Measurements from ENCODE around the gene NCKAP1. TPM values are rescaled to one million over a fixed set of nuclear protein-coding genes. Genes with fewer than 3 reads are reported as not detected.

The NCKAP1 gene
- polyA plus RNA-seq, 1 of the 3 experiments (the other 2 are of a cell fraction), result 64.0 TPM

DNA sequence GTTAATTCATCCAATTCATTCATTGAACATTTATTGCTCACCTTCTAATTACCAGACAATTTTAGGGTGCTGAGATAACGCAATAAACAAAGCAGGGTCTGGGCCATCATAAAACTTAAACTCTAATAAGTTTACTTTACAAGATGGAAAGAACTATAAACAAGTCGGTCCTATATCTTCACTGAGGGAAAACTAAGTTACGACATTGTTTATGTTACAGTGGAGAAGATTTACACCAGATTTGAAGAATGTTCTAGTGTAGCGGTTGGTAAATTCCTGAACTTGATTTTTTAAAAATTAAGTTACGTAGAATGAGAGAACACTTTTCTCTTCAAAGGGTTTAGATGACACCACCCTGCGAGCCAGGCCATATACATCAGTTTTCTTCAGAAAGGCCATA is 151.2 kb downstream of the NCKAP1 start:
- WGBS (ENCODE audit: low lambda C conversion rate), result 76% methylated on average over 6 of the region's 6 CpGs
- Histone ChIP-seq H3K4me1 (ENCODE audit: control insufficient read depth in 1 of 2, insufficient read depth in 2 of 2, low read depth in 1 of 2, low read length in 1 of 2) (peaks cover 0 to 10% of the 10 kb centered on the region in 2 experiments; a peak in 1 of 4 replicates), H3K9me2 (no peaks in the 10 kb centered on the region), H2AFZ (ENCODE audit: low read depth) (no peak overlapping the region), H4K20me1 (ENCODE audit: insufficient read depth) (no peaks in the 10 kb centered on the region), H3K4me2 (no peak overlapping the region), H3K27ac (ENCODE audit: low read depth in 2 of 2, low read length in 1 of 2) (no peak overlapping the region), H3K36me3 (replicated peaks in 1 of 2; ENCODE audit: control insufficient read depth in 1 of 2, insufficient read depth in 2 of 2, low read length in 1 of 2) (no peaks in the 10 kb centered on the region), H3K79me2 (ENCODE audit: insufficient read depth) (no peaks in the 10 kb centered on the region), H3F3A (replicated peaks; ENCODE audit: insufficient read depth) (no peaks in the 10 kb centered on the region), H3K27me3 (ENCODE audit: insufficient read depth) (no peaks in the 10 kb centered on the region), H3K9ac (no peak overlapping the region), H3K9me3 (no peaks in the 10 kb centered on the region; the same call in 1 of the 2 replicates), H3K4me3 (ENCODE audit: low read depth in 2 of 2, low read length in 1 of 2) (no peak overlapping the region)
- no peak for DNase-seq
- TF ChIP-seq, protein P1, sequence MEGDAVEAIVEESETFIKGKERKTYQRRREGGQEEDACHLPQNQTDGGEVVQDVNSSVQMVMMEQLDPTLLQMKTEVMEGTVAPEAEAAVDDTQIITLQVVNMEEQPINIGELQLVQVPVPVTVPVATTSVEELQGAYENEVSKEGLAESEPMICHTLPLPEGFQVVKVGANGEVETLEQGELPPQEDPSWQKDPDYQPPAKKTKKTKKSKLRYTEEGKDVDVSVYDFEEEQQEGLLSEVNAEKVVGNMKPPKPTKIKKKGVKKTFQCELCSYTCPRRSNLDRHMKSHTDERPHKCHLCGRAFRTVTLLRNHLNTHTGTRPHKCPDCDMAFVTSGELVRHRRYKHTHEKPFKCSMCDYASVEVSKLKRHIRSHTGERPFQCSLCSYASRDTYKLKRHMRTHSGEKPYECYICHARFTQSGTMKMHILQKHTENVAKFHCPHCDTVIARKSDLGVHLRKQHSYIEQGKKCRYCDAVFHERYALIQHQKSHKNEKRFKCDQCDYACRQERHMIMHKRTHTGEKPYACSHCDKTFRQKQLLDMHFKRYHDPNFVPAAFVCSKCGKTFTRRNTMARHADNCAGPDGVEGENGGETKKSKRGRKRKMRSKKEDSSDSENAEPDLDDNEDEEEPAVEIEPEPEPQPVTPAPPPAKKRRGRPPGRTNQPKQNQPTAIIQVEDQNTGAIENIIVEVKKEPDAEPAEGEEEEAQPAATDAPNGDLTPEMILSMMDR (IDR thresholded peaks at IDR 0.05), result no peak
- TF ChIP-seq POLR2AphosphoS5 (IDR thresholded peaks at IDR 0.05; ENCODE audit: low read depth, low read length) (no peak), TEAD4 (IDR thresholded peaks at IDR 0.05; ENCODE audit: borderline replicate concordance, insufficient read depth) (no peak), EP300 (IDR thresholded peaks at IDR 0.05; ENCODE audit: borderline replicate concordance in 1 of 2, low read depth in 1 of 2, low read length in 1 of 2) (no peak), GATA2 (CRISPR knock-in tag; IDR thresholded peaks at IDR 0.05) (no peak), MXI1 (IDR thresholded peaks at IDR 0.05; ENCODE audit: low read depth, low read length) (no peak), TAF1 (IDR thresholded peaks at IDR 0.05; ENCODE audit: borderline replicate concordance, low read depth, low read length) (no peak), NRF1 (IDR thresholded peaks at IDR 0.05; ENCODE audit: low read depth, low read length) (no peak), YY1 (IDR thresholded peaks at IDR 0.05; ENCODE audit: low read depth) (no peak), RCOR1 (IDR thresholded peaks at IDR 0.05; ENCODE audit: low read length) (no peak), RFX5 (IDR thresholded peaks at IDR 0.05; ENCODE audit: low read length) (no peak), TCF12 (IDR thresholded peaks at IDR 0.05) (no peak)
- TF ChIP-seq, protein P2, sequence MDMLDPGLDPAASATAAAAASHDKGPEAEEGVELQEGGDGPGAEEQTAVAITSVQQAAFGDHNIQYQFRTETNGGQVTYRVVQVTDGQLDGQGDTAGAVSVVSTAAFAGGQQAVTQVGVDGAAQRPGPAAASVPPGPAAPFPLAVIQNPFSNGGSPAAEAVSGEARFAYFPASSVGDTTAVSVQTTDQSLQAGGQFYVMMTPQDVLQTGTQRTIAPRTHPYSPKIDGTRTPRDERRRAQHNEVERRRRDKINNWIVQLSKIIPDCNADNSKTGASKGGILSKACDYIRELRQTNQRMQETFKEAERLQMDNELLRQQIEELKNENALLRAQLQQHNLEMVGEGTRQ (IDR thresholded peaks at IDR 0.05; ENCODE audit: borderline replicate concordance, low read depth, low read length), result no peak
- CTCF ChIA-PET, result no interaction called here
- POLR2A ChIA-PET, result no interaction called here

DNA sequence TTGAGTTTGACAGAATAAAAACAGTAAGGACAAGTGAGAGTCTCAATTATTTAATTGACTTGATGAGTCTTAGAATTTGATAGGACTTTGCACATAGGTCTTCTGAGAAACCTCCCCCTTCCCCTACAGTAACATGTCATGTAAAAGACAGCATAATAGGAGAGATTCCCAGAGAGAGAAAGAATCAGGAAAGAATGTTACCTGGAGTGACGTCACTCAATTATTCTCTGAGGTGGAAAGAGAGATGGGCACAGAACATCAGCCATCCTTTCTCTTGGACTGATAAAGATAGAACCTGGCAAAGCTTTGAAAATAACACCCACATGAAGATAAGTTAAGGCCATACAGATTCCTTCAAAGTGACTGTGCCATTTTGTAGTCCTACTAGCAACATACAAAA is 152.5 kb downstream of the NCKAP1 start:
- POLR2A ChIA-PET, result no interaction called here
- Histone ChIP-seq H3K9me2 (no peaks in the 10 kb centered on the region), H3K4me3 (ENCODE audit: low read depth in 2 of 2, low read length in 1 of 2) (no peak overlapping the region), H3K9me3 (no peaks in the 10 kb centered on the region; the same call in 1 of the 2 replicates), H3K9ac (no peak overlapping the region), H3K27ac (ENCODE audit: low read depth in 2 of 2, low read length in 1 of 2) (no peak overlapping the region), H3K4me1 (ENCODE audit: control insufficient read depth in 1 of 2, insufficient read depth in 2 of 2, low read depth in 1 of 2, low read length in 1 of 2) (peaks cover 0 to 1% of the 10 kb centered on the region in 2 experiments; a peak in 1 of 4 replicates), H3K36me3 (replicated peaks in 1 of 2; ENCODE audit: control insufficient read depth in 1 of 2, insufficient read depth in 2 of 2, low read length in 1 of 2) (no peaks in the 10 kb centered on the region), H3K4me2 (no peak overlapping the region), H3K79me2 (ENCODE audit: insufficient read depth) (no peaks in the 10 kb centered on the region), H2AFZ (ENCODE audit: low read depth) (no peak overlapping the region), H4K20me1 (ENCODE audit: insufficient read depth) (no peaks in the 10 kb centered on the region), H3K27me3 (ENCODE audit: insufficient read depth) (no peaks in the 10 kb centered on the region), H3F3A (replicated peaks; ENCODE audit: insufficient read depth) (no peaks in the 10 kb centered on the region)
- no peak for DNase-seq
- 96% methylated on average over 1 of the region's 1 CpG for WGBS (ENCODE audit: low lambda C conversion rate)
- CTCF ChIA-PET, result no interaction called here
- TF ChIP-seq, protein P1 (IDR thresholded peaks at IDR 0.05), result no peak
- TF ChIP-seq EZH2phosphoT487 (IDR thresholded peaks at IDR 0.05; ENCODE audit: borderline replicate concordance, low read depth) (no peak), FOSL2 (IDR thresholded peaks at IDR 0.05; ENCODE audit: borderline replicate concordance, low read depth) (no peak), FOXM1 (IDR thresholded peaks at IDR 0.05; ENCODE audit: low read depth) (no peak), MEF2A (IDR thresholded peaks at IDR 0.05; ENCODE audit: borderline replicate concordance, low read depth) (no peak), RXRA (IDR thresholded peaks at IDR 0.05; ENCODE audit: borderline replicate concordance, low read depth) (no peak), CHD2 (IDR thresholded peaks at IDR 0.05; ENCODE audit: low read length, partially characterized antibody) (no peak)
- TF ChIP-seq, protein P3, sequence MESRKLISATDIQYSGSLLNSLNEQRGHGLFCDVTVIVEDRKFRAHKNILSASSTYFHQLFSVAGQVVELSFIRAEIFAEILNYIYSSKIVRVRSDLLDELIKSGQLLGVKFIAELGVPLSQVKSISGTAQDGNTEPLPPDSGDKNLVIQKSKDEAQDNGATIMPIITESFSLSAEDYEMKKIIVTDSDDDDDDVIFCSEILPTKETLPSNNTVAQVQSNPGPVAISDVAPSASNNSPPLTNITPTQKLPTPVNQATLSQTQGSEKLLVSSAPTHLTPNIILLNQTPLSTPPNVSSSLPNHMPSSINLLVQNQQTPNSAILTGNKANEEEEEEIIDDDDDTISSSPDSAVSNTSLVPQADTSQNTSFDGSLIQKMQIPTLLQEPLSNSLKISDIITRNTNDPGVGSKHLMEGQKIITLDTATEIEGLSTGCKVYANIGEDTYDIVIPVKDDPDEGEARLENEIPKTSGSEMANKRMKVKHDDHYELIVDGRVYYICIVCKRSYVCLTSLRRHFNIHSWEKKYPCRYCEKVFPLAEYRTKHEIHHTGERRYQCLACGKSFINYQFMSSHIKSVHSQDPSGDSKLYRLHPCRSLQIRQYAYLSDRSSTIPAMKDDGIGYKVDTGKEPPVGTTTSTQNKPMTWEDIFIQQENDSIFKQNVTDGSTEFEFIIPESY (IDR thresholded peaks at IDR 0.05; ENCODE audit: borderline replicate concordance, low read depth), result no peak
- TF ChIP-seq, protein P4, sequence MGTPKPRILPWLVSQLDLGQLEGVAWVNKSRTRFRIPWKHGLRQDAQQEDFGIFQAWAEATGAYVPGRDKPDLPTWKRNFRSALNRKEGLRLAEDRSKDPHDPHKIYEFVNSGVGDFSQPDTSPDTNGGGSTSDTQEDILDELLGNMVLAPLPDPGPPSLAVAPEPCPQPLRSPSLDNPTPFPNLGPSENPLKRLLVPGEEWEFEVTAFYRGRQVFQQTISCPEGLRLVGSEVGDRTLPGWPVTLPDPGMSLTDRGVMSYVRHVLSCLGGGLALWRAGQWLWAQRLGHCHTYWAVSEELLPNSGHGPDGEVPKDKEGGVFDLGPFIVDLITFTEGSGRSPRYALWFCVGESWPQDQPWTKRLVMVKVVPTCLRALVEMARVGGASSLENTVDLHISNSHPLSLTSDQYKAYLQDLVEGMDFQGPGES (IDR thresholded peaks at IDR 0.05; ENCODE audit: low read depth, low read length), result no peak

Measured in SK-N-SH (cell line).